HEK293 (cell line): Measurements from ENCODE around the gene ATAT1.
A peak's percentile ranks its signal among the peaks of the same experiment; 100 is the strongest.

Experiments used
- CTCF ChIA-PET: fragments of 350-600 bp; formaldehyde crosslinking; extraction: SDS; loops from one replicate; lab custom pipeline; 2021; ENCODE audit warnings: antibody characterized with exemption; lab: Yijun Ruan, JAX
- POLR2A ChIA-PET: fragments of 300-600 bp; formaldehyde crosslinking; extraction: SDS; loops from one replicate; lab custom pipeline; 2020; ENCODE audit warnings: antibody characterized with exemption, inconsistent platforms; lab: Yijun Ruan, JAX
- H3K27ac ChIP-seq: fragments of 200-500 bp; sonication (Bioruptor generic); 2 replicates; pipeline ENCODE4 v1.5.1; 2014; ENCODE audit warnings: low read depth, low read length, control low read depth, inconsistent platforms; ENCODE audit errors: extremely low read depth
- H3K36me3 ChIP-seq, 2 experiments: fragments of 200-500 bp in 1 of 2; sonication (Bioruptor generic) in 1 of 2; 1 replicate in 1 of 2; 2 replicates in 1 of 2; pipeline ENCODE4 v1.5.1; 2014 to 2017; ENCODE audit warnings: inconsistent platforms in 2 of 2, low read length in 2 of 2; ENCODE audit not compliant: control insufficient read depth in 2 of 2, insufficient read depth in 1 of 2
- H3K4me1 ChIP-seq: fragments of 200-500 bp; sonication (Bioruptor generic); 2 replicates; pipeline ENCODE4 v1.5.1; 2014; ENCODE audit warnings: mild to moderate bottlenecking, low read length, inconsistent platforms; ENCODE audit not compliant: control insufficient read depth, insufficient read depth
- H3K4me3 ChIP-seq: 2 replicates; pipeline ENCODE4 v1.5.1; 2011; ENCODE audit warnings: low read depth, mild to moderate bottlenecking, control low read depth, low read length, moderate library complexity
- H3K9me3 ChIP-seq: fragments of 200-500 bp; sonication (Bioruptor generic); 2 replicates; pipeline ENCODE4 v1.5.1; 2014; ENCODE audit warnings: low read depth, low read length, inconsistent platforms; ENCODE audit not compliant: control insufficient read depth, insufficient read depth
- EGR2 ChIP-seq: fragments of 450-650 bp; formaldehyde crosslinking; IDR thresholded peaks from 2 replicates; pipeline ENCODE4 v1.5.1; 2016; ENCODE audit warnings: low read depth, missing biosample characterization, missing genetic modification characterization
- GLI4 ChIP-seq: fragments of 450-650 bp; formaldehyde crosslinking; IDR thresholded peaks from 2 replicates; pipeline ENCODE4 v1.5.1; 2016; ENCODE audit warnings: missing biosample characterization, missing genetic modification characterization
- HOXA7 ChIP-seq: sonication (generic); formaldehyde crosslinking; IDR thresholded peaks from 2 replicates; pipeline ENCODE4 v1.8.1; 2022; ENCODE audit warnings: missing genetic modification reagents, borderline replicate concordance
- HOXC10 ChIP-seq: sonication (generic); formaldehyde crosslinking; IDR thresholded peaks from 2 replicates; pipeline ENCODE4 v1.8.1; 2023; ENCODE audit warnings: mild to moderate bottlenecking, missing genetic modification reagents
- KLF1 ChIP-seq: fragments of 450-650 bp; formaldehyde crosslinking; IDR thresholded peaks from 2 replicates; pipeline ENCODE4 v1.5.1; 2016; ENCODE audit warnings: missing biosample characterization, missing genetic modification characterization
- SP7 ChIP-seq: fragments of 450-650 bp; formaldehyde crosslinking; IDR thresholded peaks from 2 replicates; pipeline ENCODE4 v1.5.1; 2016; ENCODE audit warnings: missing biosample characterization, missing genetic modification characterization
- TCF7L2 ChIP-seq: IDR thresholded peaks from 2 replicates; pipeline ENCODE4 v1.6.1; 2011; ENCODE audit warnings: low read depth, mild to moderate bottlenecking, inconsistent platforms, low read length, moderate library complexity, borderline replicate concordance
- ZBTB26 ChIP-seq: fragments of 450-650 bp; formaldehyde crosslinking; optimal IDR thresholded peaks from 2 replicates; pipeline ENCODE3; 2016; ENCODE audit warnings: missing biosample characterization, mild to moderate bottlenecking, missing genetic modification characterization
- ZBTB8A ChIP-seq: fragments of 450-650 bp; formaldehyde crosslinking; IDR thresholded peaks from 2 replicates; pipeline ENCODE4 v1.5.1; 2016; ENCODE audit warnings: missing biosample characterization, missing genetic modification characterization
- ZEB2 ChIP-seq: fragments of 450-650 bp; formaldehyde crosslinking; IDR thresholded peaks from 2 replicates; pipeline ENCODE4 v1.5.1; 2016; ENCODE audit warnings: missing biosample characterization, missing genetic modification characterization
- ZFHX2 ChIP-seq: fragments of 450-650 bp; formaldehyde crosslinking; conservative IDR thresholded peaks from 2 replicates; pipeline ENCODE4 v1.5.1; 2016; ENCODE audit warnings: missing biosample characterization, missing genetic modification characterization
- ZIC2 ChIP-seq: fragments of 450-650 bp; formaldehyde crosslinking; IDR thresholded peaks from 2 replicates; pipeline ENCODE4 v1.5.1; 2016; ENCODE audit warnings: missing biosample characterization, missing genetic modification characterization
- ZNF148 ChIP-seq: fragments of 450-650 bp; formaldehyde crosslinking; IDR thresholded peaks from 2 replicates; pipeline ENCODE4 v1.5.0; 2017; ENCODE audit warnings: missing biosample characterization, missing genetic modification characterization, borderline replicate concordance
- ZNF184 ChIP-seq: fragments of 450-650 bp; IDR thresholded peaks from 2 replicates; pipeline ENCODE4 v1.5.1; 2018; ENCODE audit warnings: missing biosample characterization, mild to moderate bottlenecking, missing genetic modification characterization
- ZNF23 ChIP-seq: fragments of 450-650 bp; formaldehyde crosslinking; IDR thresholded peaks from 2 replicates; pipeline ENCODE4 v1.5.1; 2016; ENCODE audit warnings: missing biosample characterization, missing genetic modification characterization, borderline replicate concordance
- ZNF266 ChIP-seq: fragments of 450-650 bp; formaldehyde crosslinking; IDR thresholded peaks from 2 replicates; pipeline ENCODE4 v1.5.1; 2016; ENCODE audit warnings: missing biosample characterization, missing genetic modification characterization, low read depth
- ZNF280C ChIP-seq: fragments of 450-650 bp; formaldehyde crosslinking; IDR thresholded peaks from 2 replicates; pipeline ENCODE4 v1.5.1; 2016; ENCODE audit warnings: missing biosample characterization, missing genetic modification characterization
- ZNF426 ChIP-seq: fragments of 450-650 bp; formaldehyde crosslinking; IDR thresholded peaks from 2 replicates; pipeline ENCODE4 v1.5.1; 2017; ENCODE audit warnings: missing biosample characterization, missing genetic modification characterization, mild to moderate bottlenecking, inconsistent platforms, moderate library complexity
- ZNF549 ChIP-seq: fragments of 450-650 bp; IDR thresholded peaks from 2 replicates; pipeline ENCODE4 v1.5.1; 2018; ENCODE audit warnings: missing biosample characterization, missing genetic modification characterization, mild to moderate bottlenecking, inconsistent platforms, moderate library complexity
- ZNF600 ChIP-seq: fragments of 450-650 bp; formaldehyde crosslinking; IDR thresholded peaks from 2 replicates; pipeline ENCODE4 v1.5.1; 2016; ENCODE audit warnings: missing biosample characterization, missing genetic modification characterization

Gene ATAT1

DNA sequence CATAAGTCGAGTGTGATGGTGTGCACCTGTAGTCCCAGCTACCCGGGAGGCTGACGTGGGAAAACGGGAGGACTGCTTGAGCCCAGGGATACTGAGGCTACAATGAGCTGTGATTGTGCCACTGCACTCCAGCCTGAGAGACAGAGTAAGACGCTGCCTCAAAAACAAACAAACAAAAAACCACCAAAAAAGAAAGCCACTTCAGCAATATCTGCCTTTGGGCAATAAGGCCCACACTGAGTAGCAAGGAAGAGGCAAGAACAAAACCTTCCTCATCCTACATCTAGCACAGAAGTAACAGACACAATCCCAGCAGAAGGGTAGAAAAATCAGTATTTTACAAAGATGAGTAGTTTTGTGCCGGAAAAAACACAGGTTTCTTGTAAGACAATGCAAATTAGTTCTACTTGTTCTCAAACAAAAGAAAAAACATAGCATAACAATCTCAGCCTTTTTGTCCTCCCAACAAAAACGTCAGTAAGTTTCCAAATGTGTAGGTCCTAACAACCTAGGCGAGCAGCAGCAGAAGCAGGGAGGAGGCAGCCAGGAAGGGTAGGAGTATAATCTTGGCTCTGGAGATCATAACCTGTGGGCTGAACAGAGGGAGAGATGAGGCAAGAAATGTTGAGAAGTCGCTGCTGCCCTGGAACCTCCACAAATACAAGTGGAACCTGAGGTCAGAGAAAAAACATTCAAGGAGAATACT is 15.4 kb upstream of the ATAT1 start:
- Histone ChIP-seq H3K27ac (peak overlapping the region; percentile 10; the same call in 1 of the 2 replicates), H3K4me1 (peaks cover 18% of the 10 kb centered on the region), H3K4me3 (no peak overlapping the region), H3K36me3 (peaks cover 31 to 59% of the 10 kb centered on the region in 2 experiments), H3K9me3 (no peaks in the 10 kb centered on the region)
- TF ChIP-seq ZNF266 (no peak), ZFHX2 (tag by site-specific recombination) (peak; percentile 42), EGR2 (0 out of 2 replicates have a peak, but pooled peaks have one; percentile 23)
- CTCF ChIA-PET = interaction anchor here (0.6 to 2.6 kb wide), 10 partner anchors 14 to 128 kb away, joined by 3 to 29 read pairs (median 6); partner anchors contain the start of gene C6orf136
- POLR2A ChIA-PET = interaction anchor here (0.9 to 4.8 kb wide), 7 partner anchors 11 to 107 kb away, joined by 3 to 197 read pairs (median 25); partner anchors contain the start of genes DHX16, MDC1 and PRR3

GRCh38 chr6:30611856-30612194 is 14.8 kb upstream of the ATAT1 start:
- TF ChIP-seq ZNF266 = no peak
- TF ChIP-seq HOXC10 = no peak
- no peak for TF ChIP-seq HOXA7
- TF ChIP-seq ZNF23 (tag by site-specific recombination) = no peak
- TF ChIP-seq ZEB2 (tag by site-specific recombination) = no peak
- TF ChIP-seq TCF7L2 = no peak
- no peak for TF ChIP-seq ZNF600 (tag by site-specific recombination)
- TF ChIP-seq ZBTB8A (tag by site-specific recombination) = no peak
- TF ChIP-seq KLF1 (tag by site-specific recombination) = no peak
- TF ChIP-seq SP7 (tag by site-specific recombination) = no peak
- TF ChIP-seq GLI4 (tag by site-specific recombination) = no peak
- no peak for TF ChIP-seq ZNF426 (tag by site-specific recombination)
- TF ChIP-seq ZIC2 (tag by site-specific recombination) = no peak
- no peak for TF ChIP-seq ZNF148
- TF ChIP-seq ZNF549 (tag by site-specific recombination) = no peak
- TF ChIP-seq ZNF280C (tag by site-specific recombination) = no peak
- no peak for TF ChIP-seq ZBTB26
- TF ChIP-seq ZNF184 (tag by site-specific recombination) = no peak
- TF ChIP-seq, all 188 proteins: peak for 0
- H3K27ac ChIP-seq = no peak overlapping the region
- CTCF ChIA-PET = interaction anchor here (0.5 to 2.6 kb wide), 11 partner anchors 15 to 128 kb away, joined by 3 to 29 read pairs (median 5); partner anchors contain the start of gene C6orf136
- no peaks in the 10 kb centered on the region for H3K9me3 ChIP-seq
- POLR2A ChIA-PET = interaction anchor here (0.6 to 4.8 kb wide), 11 partner anchors 12 to 235 kb away, joined by 3 to 197 read pairs (median 11); partner anchors contain the start of genes ATAT1, DHX16, GNL1 and MDC1
- H3K4me3 ChIP-seq = no peak overlapping the region
- H3K36me3 ChIP-seq = peaks cover 26 to 59% of the 10 kb centered on the region in 2 experiments
- H3K4me1 ChIP-seq = peaks cover 18% of the 10 kb centered on the region
